Suprapubic skin (tissue), 4 donors: ENCODE measurements around the gene FOXN3.

Experiments
- CTCF ChIP-seq, 2 donors: fragments of 200-600 bp in 1 of 2; fragments of 450-650 bp in 1 of 2; sonication (generic) in 1 of 2; IDR thresholded peaks; one replicate each; pipeline ENCODE4 v1.5.1; 2016 to 2019; ENCODE audit warnings: antibody characterized with exemption in 2 of 2, mild to moderate bottlenecking in 1 of 2, moderate library complexity in 1 of 2
- POLR2A ChIP-seq, 2 donors: fragments of 450-650 bp; IDR thresholded peaks; one replicate each; pipeline ENCODE4 v1.6.1; 2017; ENCODE audit warnings: antibody characterized with exemption in 2 of 2, mild to moderate bottlenecking in 2 of 2, moderate library complexity in 2 of 2
- POLR2AphosphoS5 ChIP-seq, 3 donors: sonication (generic); formaldehyde crosslinking; IDR thresholded peaks; one replicate each; pipeline ENCODE4 v1.6.1; 2017; ENCODE audit warnings: antibody characterized with exemption in 3 of 3

DNA sequence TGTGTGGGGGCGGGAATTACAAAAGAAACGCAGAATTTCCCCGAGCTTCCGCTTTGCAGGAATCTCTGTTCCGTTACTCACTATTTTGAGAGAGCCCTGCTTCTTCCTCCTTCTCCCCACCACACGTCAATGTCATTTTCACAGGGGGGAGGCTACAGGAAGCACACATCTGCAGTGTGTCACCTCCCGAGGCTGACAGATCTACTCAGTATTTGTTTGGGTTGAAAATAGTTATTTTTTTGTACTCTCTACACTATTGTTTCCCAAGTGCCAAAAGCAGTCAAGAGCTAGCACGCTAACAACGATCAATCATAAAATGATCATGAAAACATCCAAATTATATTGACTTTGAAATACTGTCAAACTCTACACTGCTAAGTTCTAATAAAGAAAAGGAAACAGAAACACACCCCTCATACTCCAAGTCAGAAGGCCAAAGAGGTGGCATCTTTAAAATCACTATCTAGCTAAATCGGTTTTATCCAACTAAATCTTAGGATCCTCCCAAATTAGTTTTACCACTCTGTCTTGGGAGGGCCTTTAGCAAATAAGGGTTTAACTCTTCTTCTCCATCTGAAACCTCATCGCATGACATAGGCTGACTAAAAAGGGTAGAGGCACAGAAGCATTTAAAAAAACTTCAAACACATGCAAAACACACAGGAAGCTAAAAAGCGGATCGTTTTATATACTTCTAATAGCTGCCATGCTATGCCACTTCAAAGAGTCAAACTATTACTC is 51.8 kb downstream of the FOXN3 start:
- TF ChIP-seq CTCF (IDR thresholded peaks at IDR 0.05) (no peak), POLR2AphosphoS5 (IDR thresholded peaks at IDR 0.05) (no peak), POLR2A (IDR thresholded peaks at IDR 0.05) (no peak)
